Measurements from ENCODE around the gene SURF2. TPM values are rescaled to one million over a fixed set of nuclear protein-coding genes. Genes with fewer than 3 reads are reported as not detected.

Gene SURF2
- total and polyA plus RNA-seq, 7 donors = 10.2 to 32.3 (median 18.5) TPM

GRCh38 chr9:133355881-133356357, 431 bp upstream of the SURF2 start:
- DNase-seq = no peak
- 0% methylated on average over 31 of the region's 31 CpGs for WGBS, 2 donors

GRCh38 chr9:133357656-133358055, 1.3 kb downstream of the SURF2 start:
- WGBS, 2 donors = 87 to 92% methylated on average over 14 of the region's 14 CpGs
- intact Hi-C loops (cut with DNase I) = no loop called here
- H3K4me3 ChIP-seq = no peak overlapping the region
- no peaks in the 10 kb centered on the region for H3K27me3 ChIP-seq
- TF ChIP-seq CTCF (IDR thresholded peaks at IDR 0.05) (no peak), EP300 (IDR thresholded peaks at IDR 0.05) (no peak), POLR2AphosphoS5 (IDR thresholded peaks at IDR 0.05) (no peak), POLR2A (IDR thresholded peaks at IDR 0.05) (no peak)
- H3K9me3 ChIP-seq = no peaks in the 10 kb centered on the region
- H3K27ac ChIP-seq = no peak overlapping the region
- peaks cover 0 to 31% (median 27%) of the 10 kb centered on the region in 4 donors for H3K4me1 ChIP-seq
- peaks cover 0 to 45% (median 21%) of the 10 kb centered on the region in 4 donors for H3K36me3 ChIP-seq
- no peak for DNase-seq

More at GRCh38 chr9:133355881-133356357, 431 bp upstream of the SURF2 start:
- intact Hi-C loops (cut with DNase I) = loop anchor here (1.0 kb wide), 1 partner anchor 20 kb away; the partner anchor contains the start of genes STKLD1 and SURF4
- peaks cover 2 to 45% (median 26%) of the 10 kb centered on the region in 4 donors for H3K36me3 ChIP-seq
- peak overlapping the region; percentile 62 to 86 (median 75) for H3K4me3 ChIP-seq
- peaks cover 0 to 31% (median 27%) of the 10 kb centered on the region in 4 donors for H3K4me1 ChIP-seq
- no peaks in the 10 kb centered on the region for H3K27me3 ChIP-seq
- no peak for TF ChIP-seq CTCF (IDR thresholded peaks at IDR 0.05)
- TF ChIP-seq EP300 (IDR thresholded peaks at IDR 0.05) = no peak
- no peak for TF ChIP-seq POLR2A (IDR thresholded peaks at IDR 0.05)
- no peak for TF ChIP-seq POLR2AphosphoS5 (IDR thresholded peaks at IDR 0.05)
- H3K9me3 ChIP-seq = no peaks in the 10 kb centered on the region
- H3K27ac ChIP-seq = peak overlapping the region; percentile 69 to 87 (median 78)

- WGBS, 2 donors = 63 to 77% methylated on average over 20 of the region's 20 CpGs
- H3K27me3 ChIP-seq = no peaks in the 10 kb centered on the region
These were observed 3.2 kb downstream of the SURF2 start for GRCh38 chr9:133359399-133360175.

More at GRCh38 chr9:133359399-133360175, 3.2 kb downstream of the SURF2 start:
- intact Hi-C loops (cut with DNase I) = no loop called here
- Histone ChIP-seq H3K4me1 (peaks cover 0 to 30% (median 26%) of the 10 kb centered on the region in 4 donors), H3K27ac (peak overlapping the region in 1 of 4 donors; percentile 8), H3K4me3 (no peak overlapping the region), H3K9me3 (no peaks in the 10 kb centered on the region), H3K36me3 (peaks cover 0 to 51% (median 29%) of the 10 kb centered on the region in 4 donors)
- TF ChIP-seq POLR2AphosphoS5 (IDR thresholded peaks at IDR 0.05) (peak in 1 of 4 donors; percentile 1), CTCF (IDR thresholded peaks at IDR 0.05) (no peak), POLR2A (IDR thresholded peaks at IDR 0.05) (no peak)
- no peak for DNase-seq

Measured in sigmoid colon (tissue), 7 donors.